ENCODE results near the gene HESX1.

HESX1 gene

GRCh38 chr3:57166660-57167059 is 33.1 kb downstream of the HESX1 start:
- FAIRE-seq = no peak

- no peak for FAIRE-seq
Observed at GRCh38 chr3:57165641-57166040, 34.1 kb downstream of the HESX1 start.

- no peak for FAIRE-seq
Observed at GRCh38 chr3:57164657-57165573, 34.9 kb downstream of the HESX1 start, which contains the start of gene IL17RD. TSS of gene IL17RD (minus strand) at chr3:57165353. CDS start at chr3:57165286, 67 bp downstream.

GRCh38 chr3:57164217-57164656 is 35.5 kb downstream of the HESX1 start:
- no peak for FAIRE-seq

- FAIRE-seq = no peak
Observed at GRCh38 chr3:57163751-57164150, 36.0 kb downstream of the HESX1 start.

GRCh38 chr3:57161915-57162314 is 37.9 kb downstream of the HESX1 start:
- FAIRE-seq = no peak

- FAIRE-seq = no peak
Observed at GRCh38 chr3:57160765-57161538, 38.8 kb downstream of the HESX1 start.

GRCh38 chr3:57160076-57160764 is 39.6 kb downstream of the HESX1 start:
- no peak for FAIRE-seq

- no peak for FAIRE-seq
Observed at GRCh38 chr3:57158813-57159738, 40.7 kb downstream of the HESX1 start.

- no peak for FAIRE-seq
Observed at GRCh38 chr3:57158325-57158724, 41.5 kb downstream of the HESX1 start.

- FAIRE-seq = no peak
Observed at GRCh38 chr3:57157545-57157944, 42.2 kb downstream of the HESX1 start.

- FAIRE-seq = no peak
Observed at GRCh38 chr3:57155310-57155643, 44.5 kb downstream of the HESX1 start.

- FAIRE-seq = no peak
Observed at GRCh38 chr3:57154470-57155309, 45.1 kb downstream of the HESX1 start.

- FAIRE-seq = no peak
Observed at GRCh38 chr3:57152151-57153143, 47.3 kb downstream of the HESX1 start.

- no peak for FAIRE-seq
Observed at GRCh38 chr3:57151749-57152148, 48.0 kb downstream of the HESX1 start.

GRCh38 chr3:57151021-57151449 is 48.7 kb downstream of the HESX1 start:
- no peak for FAIRE-seq

GRCh38 chr3:57150113-57150581 is 49.6 kb downstream of the HESX1 start:
- no peak for FAIRE-seq
